ENCODE measurements around the gene PSPH.

PSPH gene

DNA sequence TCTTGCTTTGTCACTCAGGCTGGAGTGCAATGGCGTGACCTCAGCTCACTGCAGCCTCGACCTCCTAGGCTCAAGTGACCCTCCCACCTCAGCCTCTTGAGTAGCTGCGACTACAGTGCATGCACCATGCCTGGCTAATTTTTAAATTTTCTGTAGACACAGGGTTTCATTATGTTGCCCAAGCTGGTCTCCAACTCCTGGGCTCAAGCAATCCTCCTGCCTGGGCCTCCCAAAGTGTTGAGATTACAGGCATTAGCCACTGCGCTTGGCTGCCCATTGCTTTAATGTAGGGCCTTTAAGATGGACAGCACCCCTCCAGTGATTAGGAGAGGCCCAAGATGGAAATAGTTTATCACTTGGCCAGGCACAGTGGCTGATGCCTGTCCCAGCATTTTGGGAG, 47.5 kb downstream of the PSPH start:
- DNase-seq (ENCODE audit: low spot score), result no peak

DNA sequence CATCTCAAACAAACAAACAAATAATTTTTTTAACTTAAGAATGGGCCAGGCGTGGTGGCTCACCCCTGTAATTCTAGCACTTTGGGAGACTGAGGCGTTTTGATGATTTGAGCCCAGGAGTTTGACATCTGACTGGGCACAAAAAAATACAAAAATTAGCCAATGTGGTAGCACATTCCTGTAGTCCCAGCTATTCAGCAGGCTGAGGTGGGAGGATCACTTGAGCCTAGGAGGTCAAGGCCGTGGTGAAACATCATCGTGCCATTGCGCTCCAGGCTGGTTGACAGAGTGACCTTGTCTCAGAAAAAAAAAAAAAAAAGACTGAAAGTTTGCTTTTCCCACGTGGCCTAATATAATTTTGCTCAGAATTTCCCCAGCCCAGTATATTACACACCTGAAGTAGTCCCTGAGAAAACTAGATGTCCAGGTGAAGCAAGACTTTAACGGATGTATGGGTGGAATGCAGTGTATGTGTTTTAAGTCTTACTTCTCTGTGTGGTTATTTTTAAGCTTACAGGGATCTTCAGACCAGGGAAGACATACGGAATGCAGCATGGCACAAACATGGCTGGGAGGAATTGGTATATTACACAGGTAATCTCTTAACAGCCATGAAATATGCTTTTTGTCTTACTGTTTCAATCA, 54.3 kb downstream of the PSPH start:
- no peak for DNase-seq (ENCODE audit: low spot score)

DNA sequence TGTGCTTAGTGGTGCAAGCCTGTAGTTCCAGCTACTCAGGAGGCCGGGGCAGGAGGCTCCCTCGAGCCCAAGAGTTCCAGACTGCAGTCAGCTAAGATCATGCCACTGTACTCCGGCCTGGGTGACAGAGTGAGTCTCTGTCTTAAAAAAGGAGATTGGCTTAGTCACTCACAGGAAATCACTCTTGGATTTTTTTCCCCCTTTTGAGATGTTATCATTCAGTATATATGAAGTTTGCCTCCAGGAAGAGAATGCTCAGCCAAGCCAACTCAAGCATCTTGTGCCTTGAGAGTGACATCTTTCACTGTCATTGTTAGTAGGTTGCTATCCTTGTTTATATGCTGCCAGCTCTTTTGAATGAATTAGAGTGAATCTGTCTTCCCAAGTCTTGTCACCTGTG, 58.9 kb downstream of the PSPH start:
- DNase-seq (ENCODE audit: low spot score), result no peak

DNA sequence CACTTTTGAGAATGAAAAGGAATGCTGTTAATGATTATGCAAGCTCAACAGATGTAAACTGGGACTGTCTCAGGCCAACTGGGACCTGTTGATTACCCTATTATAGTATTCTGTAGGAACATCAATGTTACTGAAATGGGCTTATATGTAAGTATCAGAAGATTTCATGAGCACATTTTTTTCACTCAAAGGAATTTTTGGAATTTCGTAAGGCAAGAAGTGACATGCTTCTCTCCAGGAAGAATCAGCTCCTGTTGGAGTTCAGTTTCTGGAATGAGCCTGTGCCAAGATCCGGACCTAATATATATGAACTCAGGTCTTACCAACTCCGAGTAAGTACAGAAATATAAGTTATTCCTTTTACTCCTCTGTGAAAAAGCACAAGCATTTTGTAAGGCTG, 67.7 kb downstream of the PSPH start:
- DNase-seq (ENCODE audit: low spot score), result no peak

DNA sequence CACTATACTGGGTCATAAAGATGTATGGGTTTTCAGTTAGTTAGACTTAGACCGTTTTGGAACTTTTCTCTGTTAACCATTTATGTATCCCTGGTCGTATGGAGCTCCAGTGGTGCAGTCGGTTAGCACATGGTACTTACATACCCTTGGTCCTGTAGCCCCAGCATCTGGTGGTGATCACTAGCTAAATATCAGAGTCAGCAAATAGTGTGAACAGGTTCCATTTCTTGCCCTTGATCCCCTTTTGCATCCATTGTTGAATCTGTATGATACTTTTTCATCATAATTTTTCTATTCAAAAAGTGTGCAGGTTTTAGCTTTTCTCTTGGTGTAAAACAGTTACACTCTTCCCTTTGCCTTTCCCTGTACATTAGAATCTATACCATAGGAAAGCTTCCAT, 71.0 kb downstream of the PSPH start:
- DNase-seq (ENCODE audit: low spot score), result no peak

DNA sequence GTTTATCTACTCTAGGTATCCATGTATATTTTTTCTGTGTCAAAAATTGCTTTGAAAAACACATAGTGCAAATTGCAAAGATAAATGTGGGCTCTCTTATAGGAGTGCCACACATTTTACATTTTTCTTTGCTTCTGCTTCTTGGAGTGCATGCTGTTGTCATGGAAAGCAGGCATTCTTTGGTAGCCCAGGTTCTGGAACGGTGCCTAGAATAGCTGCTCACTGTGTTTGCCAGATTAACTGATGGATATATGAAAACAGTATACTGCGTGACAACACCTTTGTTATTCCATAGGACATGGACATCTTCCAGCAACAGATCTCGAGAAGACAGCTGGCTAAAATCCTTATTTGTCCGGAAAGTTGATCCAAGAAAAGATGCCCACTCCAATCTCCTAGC, 73.4 kb downstream of the PSPH start:
- no peak for DNase-seq (ENCODE audit: low spot score)

DNA sequence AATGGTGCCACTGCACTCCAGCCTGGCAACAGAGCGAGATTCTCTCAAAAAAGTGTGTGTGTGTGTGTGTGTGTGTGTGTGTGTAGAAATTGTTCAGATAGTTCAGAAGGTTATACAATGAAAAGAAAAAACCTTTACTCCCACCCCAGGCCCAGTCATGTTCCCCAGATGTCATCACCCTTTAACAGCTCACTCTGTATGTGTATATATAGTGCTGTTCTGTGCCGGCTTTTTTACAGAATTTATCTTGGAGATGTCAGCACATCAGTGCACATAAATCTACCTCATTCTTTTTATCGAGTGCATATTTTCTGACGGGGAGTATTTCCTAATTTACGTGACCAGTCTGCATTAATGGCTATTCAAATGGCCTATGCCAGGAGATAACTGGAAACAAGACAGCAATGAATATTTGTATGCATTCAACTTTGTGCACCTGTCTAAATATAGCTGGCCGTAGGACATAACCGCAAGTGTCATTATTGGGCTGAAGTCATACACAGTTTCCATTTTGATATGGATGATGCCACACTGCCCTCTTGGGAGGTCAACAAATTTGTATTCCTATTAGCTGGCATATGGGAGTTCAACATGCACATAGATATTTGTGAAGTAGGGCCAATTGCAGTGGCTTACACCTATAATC, 75.1 kb downstream of the PSPH start:
- DNase-seq (ENCODE audit: low spot score), result no peak

DNA sequence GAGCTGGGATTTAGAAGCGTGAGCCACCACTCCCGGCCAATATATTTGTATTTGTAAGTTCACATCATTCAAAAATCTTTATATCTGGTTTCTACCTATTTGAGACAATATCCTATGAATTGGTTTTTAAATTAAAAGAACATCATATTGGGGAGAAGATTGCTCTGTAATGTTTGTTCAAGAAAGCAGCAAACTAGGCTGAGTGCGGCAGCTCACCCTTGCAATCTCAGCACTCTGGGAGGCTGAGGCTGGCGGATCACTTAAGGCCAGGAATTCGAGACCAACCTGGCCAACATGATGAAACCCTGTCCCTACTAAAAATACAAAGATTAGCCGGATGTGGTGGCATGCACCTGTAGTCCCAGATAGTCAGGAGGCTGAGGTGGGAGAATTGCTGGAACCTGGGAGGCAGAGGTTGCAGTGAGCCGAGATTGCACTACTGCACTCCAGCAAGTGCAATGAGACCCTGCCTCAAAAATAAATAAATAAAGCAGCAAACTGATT, 77.4 kb downstream of the PSPH start:
- no peak for DNase-seq (ENCODE audit: low spot score)

DNA sequence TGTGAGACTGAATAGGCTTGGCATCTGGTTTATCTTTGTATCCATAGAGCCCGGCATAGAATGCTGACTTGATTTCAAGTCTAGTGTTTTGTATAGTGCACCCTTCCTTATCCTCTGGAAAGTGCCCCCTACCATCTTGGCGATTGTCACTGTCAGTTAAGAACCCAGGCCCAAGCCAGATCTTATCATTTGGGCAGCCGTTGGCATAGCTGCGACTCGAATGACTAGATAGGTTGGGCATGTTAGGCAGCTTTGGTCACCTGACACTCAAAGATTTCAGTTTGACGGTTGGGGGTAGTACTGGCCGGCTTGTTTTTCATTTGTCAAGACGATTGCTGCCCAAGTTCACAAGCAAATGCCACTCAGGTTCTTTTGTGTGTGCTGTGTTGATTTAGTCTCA, 80.3 kb downstream of the PSPH start:
- no peak for DNase-seq (ENCODE audit: low spot score)

DNA sequence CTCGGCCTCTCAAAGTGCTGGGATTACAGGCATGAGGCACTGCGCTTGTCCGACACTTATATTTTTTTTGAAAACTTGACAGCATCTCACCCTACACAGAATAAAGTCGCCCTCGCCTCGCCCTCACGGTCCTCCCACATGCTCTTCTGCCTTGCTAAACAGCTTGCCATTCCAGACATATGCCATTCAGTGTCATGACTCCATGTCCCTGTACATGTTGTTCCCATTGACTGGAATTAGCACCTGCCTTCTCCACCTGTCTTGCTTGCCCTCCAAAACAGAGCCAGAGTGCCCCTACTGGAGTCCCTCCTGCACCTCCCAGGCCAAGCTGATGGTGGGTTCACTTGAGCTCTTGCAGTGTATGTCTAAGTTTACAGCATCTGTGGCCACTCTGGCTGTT, 80.7 kb downstream of the PSPH start:
- no peak for DNase-seq (ENCODE audit: low spot score)

DNA sequence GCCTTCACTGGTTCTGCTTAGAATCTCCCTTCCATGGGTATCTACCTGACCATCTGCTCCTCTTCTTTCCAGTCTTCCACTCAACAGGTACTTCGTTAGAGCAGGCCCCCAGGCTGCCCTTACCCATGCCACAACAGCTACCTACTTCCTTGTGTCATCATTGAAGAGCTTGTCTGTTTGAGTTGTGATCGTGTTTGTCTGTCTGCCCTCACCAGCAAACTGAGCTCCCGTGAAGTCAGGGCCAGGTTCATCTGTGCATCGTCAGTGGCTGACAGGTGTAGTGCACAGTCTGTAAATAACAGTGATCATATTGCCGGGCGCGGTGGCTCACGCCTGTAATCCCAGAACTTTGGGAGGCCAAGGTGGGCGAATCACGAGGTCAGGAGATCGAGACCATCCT, 81.9 kb downstream of the PSPH start:
- no peak for DNase-seq (ENCODE audit: low spot score)

DNA sequence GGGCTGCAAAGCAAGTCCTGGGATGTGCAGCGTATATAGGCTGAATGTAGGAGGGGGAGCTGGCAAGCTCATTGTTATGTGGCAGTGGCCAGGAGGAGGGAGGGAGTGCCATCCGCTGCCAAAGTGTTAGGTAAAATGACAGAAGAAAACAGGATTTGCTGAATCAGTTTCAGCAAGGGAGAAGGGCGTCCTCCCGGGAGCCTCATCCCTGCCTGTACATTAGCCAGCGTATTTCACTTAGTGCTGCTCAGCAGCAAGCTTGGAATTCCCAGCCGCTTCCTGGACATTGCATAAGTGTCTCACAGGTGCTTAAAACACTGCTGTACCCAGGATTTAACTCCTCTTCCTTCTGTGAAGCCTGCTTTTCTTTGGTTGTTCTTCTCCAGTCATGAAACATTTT, 84.4 kb downstream of the PSPH start:
- DNase-seq (ENCODE audit: low spot score), result no peak

DNA sequence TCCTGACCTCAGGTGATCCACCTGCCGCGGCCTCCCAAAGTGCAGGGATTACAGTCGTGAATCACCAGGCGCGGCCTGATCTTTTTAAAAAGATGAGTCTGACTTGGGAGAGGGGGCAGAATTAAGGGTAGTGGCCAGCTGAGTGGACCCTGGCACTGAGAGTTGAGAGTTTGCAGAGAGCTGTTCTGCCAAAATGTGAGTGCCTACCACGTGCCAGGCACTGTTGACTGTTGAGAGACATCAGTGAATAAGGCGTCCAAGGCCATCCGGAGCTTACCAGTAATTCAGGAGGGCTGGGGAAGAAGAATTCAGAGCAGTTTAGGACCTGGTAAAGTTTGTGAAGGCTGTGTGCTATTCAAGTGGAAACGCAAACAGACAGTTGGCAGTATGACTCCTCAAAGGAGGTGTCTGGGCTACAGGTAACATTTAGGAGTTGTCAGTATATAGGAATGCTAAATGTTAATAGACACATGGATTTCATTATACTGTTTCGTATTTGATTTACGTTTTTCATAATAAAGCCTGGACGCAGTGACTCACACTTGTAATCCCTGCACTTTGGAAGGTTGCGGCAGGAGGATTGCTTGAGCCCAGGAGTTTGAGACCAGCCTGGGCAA, 85.3 kb downstream of the PSPH start:
- DNase-seq (ENCODE audit: low spot score), result no peak

DNA sequence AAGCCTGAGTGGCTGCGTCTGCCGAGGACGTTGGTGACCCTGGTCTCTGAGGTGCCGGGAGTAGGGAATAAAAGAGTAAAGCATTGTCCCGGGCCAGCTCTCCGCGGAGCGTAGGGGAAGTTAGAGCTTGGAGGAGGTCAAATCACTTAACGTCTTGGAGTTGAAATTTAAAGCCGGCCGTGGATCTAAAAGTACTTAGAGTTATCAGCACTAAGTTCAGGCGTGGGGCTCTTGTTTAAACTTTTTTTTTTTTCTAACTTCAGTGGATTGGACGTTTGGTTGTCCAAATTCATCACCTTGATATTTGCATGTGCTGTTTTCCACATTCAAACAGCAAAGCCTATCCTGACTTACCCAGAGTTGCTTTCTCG, 86.2 kb downstream of the PSPH start:
- DNase-seq (ENCODE audit: low spot score), result no peak

DNA sequence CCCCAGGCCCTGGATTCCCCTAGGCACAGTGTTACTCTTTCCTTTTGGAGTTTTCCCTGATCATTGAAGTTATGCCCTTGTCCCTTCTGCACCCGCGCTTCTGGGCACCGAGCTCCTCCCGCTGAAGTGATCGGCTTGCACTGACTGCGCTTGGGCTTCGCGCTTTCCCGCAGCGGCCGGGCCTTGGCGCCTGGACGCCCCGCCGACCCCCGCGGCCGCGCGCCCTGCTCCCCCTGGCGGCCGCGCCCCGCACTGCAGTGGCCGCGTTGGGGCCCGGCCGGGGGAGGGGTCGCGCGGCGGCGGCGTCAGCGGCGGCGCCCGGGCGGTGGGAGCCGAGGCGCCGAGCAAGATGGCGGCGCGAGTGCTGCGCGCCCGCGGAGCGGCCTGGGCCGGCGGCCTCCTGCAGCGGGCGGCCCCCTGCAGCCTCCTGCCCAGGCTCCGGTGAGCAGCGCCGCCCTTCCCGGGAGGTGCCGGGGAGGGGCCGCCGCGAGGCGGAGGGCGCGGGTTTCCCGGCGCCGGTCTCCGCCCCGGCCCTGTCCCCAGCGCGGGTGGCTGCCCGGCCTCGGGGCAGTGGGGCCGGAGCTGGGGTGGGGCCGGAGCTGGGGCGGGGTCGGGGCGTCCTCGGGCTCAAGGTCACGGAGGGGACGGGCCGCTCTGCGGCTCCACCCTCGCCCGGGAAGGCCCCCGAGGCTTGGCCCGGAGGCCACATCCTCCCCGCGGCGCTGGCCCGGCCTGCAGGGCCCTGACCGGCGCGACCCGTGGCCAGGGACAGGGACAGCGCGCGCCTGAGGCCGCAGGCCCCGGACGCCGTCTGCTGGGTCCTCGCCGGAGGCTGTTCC, 86.8 kb downstream of the PSPH start, which contains the start of gene NIPSNAP2:
Gene NIPSNAP2 (plus strand): TSS at position 325 of the 839 bp plus-strand sequence. CDS start 25 bp downstream, at position 350.
- DNase-seq (ENCODE audit: low spot score), result peak; percentile 85

DNA sequence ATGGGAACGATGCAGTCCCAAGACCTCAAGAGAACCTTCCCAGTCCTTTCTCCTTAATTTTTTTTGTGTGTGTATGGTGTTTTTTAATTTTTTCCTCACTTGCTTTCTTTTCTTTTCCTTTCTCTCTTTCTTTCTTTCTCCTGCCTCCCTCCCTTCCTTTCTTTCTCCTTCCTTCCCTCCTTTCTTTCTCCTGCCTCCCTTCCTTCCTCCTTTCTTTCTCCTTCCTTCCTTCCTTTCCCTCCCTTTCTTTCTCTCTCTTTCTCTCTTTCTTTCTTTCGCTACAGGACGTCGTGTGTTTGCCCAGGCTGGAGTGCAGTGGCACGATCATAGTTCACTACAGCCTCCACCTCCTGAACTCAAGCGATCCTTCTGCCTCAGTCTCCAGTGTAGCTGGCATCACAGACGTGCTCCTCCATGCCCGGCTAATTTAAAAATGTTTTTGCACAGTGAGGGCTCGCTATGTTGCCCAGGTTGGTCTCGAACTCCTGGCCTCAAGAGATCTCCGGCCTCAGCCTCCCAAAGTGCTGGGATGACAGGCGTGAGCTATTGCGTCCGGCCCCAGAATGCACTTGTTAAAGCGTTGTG, 87.6 kb downstream of the PSPH start:
- DNase-seq (ENCODE audit: low spot score), result no peak

DNA sequence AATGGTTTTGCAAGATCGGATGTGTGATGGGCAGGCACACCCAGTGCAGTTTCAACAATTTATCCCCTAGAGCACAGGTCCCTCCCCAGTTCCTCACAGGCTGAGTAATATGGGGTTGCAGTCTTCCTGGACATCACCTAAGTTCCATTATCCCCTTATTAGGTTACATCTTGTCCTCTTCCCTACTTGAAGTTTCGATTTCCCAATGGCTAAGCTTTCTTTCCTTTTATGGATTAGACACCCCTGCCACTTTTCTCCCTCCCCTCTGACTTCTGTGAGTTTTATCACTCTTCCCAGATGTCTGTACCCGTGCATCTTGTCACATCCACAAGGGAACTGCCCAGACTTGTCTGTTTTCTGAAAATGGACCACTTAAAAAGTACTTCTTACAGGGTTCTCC, 89.2 kb downstream of the PSPH start:
- DNase-seq (ENCODE audit: low spot score), result no peak

All from LoVo (cell line).